ENCODE measurements around the gene ANKRD34A.

Gene ANKRD34A

DNA sequence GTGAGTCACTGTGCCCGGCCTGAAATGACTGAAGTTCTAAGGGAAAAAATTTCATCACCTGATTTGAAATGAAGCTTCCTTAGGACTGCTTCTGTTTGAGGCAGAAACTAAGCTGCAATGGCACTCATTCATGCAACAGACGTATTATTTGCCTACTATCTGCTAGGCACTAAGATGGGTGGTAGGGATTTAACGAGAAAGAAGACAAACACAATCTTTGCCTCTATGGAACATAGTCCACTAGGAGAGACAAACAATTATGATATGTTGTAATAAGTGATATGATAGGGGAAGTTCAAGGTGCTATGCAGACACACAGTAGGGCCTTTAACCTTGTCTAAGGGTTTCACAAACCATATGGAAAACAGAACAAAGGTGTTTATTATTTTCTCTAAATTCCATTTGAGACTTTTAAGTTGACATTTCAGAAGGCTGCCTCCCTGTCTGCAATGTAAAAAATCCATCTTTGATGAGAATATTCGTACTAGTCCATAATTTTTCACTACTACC lies 17.8 kb downstream of the ANKRD34A start:
- no peaks in the 10 kb centered on the region for H3K4me1 ChIP-seq (ENCODE audit: insufficient read depth, poor library complexity, severe bottlenecking)
- H3K4me3 ChIP-seq (ENCODE audit: severe bottlenecking) = no peak overlapping the region
- no peaks in the 10 kb centered on the region for H3K27me3 ChIP-seq (ENCODE audit: insufficient read depth, poor library complexity, severe bottlenecking)
- H3K9me3 ChIP-seq (ENCODE audit: severe bottlenecking) = no peaks in the 10 kb centered on the region
- TF ChIP-seq CTCF (IDR thresholded peaks at IDR 0.05; ENCODE audit: poor library complexity, severe bottlenecking) = no peak
- H3K36me3 ChIP-seq (ENCODE audit: low read depth) = peaks cover 27% of the 10 kb centered on the region
- no peak for DNase-seq (ENCODE audit: low spot score)
- no peak for ATAC-seq (ENCODE audit: low read depth)
- no peak overlapping the region for H3K27ac ChIP-seq (ENCODE audit: poor library complexity, severe bottlenecking)

- Histone ChIP-seq H3K36me3 (ENCODE audit: low read depth) (peaks cover 28% of the 10 kb centered on the region), H3K9me3 (ENCODE audit: severe bottlenecking) (no peaks in the 10 kb centered on the region), H3K4me1 (ENCODE audit: insufficient read depth, poor library complexity, severe bottlenecking) (no peaks in the 10 kb centered on the region), H3K27me3 (ENCODE audit: insufficient read depth, poor library complexity, severe bottlenecking) (no peaks in the 10 kb centered on the region), H3K27ac (ENCODE audit: poor library complexity, severe bottlenecking) (no peak overlapping the region), H3K4me3 (ENCODE audit: severe bottlenecking) (no peak overlapping the region)
- no peak for TF ChIP-seq CTCF (IDR thresholded peaks at IDR 0.05; ENCODE audit: poor library complexity, severe bottlenecking)
- ATAC-seq (ENCODE audit: low read depth) = no peak
- no peak for DNase-seq (ENCODE audit: low spot score)
Measured at GRCh38 chr1:145944532-145944931, 19.8 kb downstream of the ANKRD34A start.

DNA sequence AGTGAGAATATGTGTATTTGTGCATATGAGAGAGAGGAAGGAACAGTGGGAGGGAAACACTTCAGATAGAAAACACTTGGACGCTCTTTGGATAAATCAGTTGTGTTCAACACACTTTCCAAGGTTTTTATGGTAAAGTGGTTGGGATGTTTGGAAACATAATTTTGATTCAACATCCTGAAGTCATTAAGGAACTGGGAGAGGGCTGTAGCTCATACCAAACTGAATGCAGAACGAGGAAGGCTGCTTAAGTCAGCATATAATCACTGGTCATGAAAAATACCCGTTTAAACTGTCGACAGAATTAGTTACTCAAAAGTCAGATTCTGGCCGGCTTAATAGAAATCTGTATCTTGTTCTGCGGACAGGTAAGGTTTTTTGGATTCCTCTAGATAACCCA lies 21.5 kb downstream of the ANKRD34A start:
- ATAC-seq (ENCODE audit: low read depth) = no peak
- H3K27ac ChIP-seq (ENCODE audit: poor library complexity, severe bottlenecking) = no peak overlapping the region

DNA sequence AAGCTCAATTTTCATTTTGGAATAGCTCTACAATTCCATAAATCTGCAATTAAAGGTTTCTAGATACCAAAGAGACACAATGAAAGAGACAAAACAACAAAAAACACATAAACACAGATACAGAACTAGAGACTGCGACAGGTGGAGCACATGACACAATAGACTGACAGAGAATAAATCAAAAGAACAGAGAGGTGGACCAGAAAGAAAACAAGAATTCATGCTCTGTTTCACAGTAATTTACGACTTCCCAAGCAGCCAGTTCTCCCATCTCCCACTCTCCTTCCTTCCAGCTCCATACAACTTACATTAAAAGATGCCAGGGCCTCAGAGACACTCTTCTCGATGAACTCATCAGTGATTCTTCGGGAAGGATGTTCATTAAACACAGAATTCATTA lies 22.0 kb downstream of the ANKRD34A start:
- no peaks in the 10 kb centered on the region for H3K27me3 ChIP-seq (ENCODE audit: insufficient read depth, poor library complexity, severe bottlenecking)
- H3K4me3 ChIP-seq (ENCODE audit: severe bottlenecking) = no peak overlapping the region
- DNase-seq (ENCODE audit: low spot score) (no peak), ATAC-seq (ENCODE audit: low read depth) (no peak)
- H3K4me1 ChIP-seq (ENCODE audit: insufficient read depth, poor library complexity, severe bottlenecking) = no peaks in the 10 kb centered on the region
- peaks cover 28% of the 10 kb centered on the region for H3K36me3 ChIP-seq (ENCODE audit: low read depth)
- H3K9me3 ChIP-seq (ENCODE audit: severe bottlenecking) = no peaks in the 10 kb centered on the region
- no peak for TF ChIP-seq CTCF (IDR thresholded peaks at IDR 0.05; ENCODE audit: poor library complexity, severe bottlenecking)
- H3K27ac ChIP-seq (ENCODE audit: poor library complexity, severe bottlenecking) = no peak overlapping the region

More for the DNA sequence above, 21.5 kb downstream of the ANKRD34A start:
- Histone ChIP-seq H3K36me3 (ENCODE audit: low read depth) (peaks cover 28% of the 10 kb centered on the region), H3K9me3 (ENCODE audit: severe bottlenecking) (no peaks in the 10 kb centered on the region), H3K4me1 (ENCODE audit: insufficient read depth, poor library complexity, severe bottlenecking) (no peaks in the 10 kb centered on the region), H3K27me3 (ENCODE audit: insufficient read depth, poor library complexity, severe bottlenecking) (no peaks in the 10 kb centered on the region), H3K4me3 (ENCODE audit: severe bottlenecking) (no peak overlapping the region)
- no peak for DNase-seq (ENCODE audit: low spot score)
- no peak for TF ChIP-seq CTCF (IDR thresholded peaks at IDR 0.05; ENCODE audit: poor library complexity, severe bottlenecking)

DNA sequence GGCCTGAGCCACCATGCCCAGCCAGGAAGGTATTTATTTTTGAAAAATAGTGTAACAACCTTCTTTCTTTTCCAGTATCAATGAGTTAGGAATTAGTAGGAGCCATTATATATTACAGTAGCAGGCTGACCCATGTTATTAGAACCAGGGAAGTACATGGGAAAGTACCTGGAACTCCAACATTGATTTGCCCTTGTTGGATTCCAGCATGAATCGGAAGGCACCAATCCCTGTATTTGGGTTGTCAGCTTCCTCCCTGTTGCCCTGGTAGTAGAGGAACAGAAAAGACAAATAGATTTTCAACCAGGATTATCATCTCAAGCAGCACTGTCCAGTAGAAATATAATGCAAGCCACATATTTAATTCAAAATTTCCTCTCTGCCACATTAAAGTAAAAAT lies 26.9 kb downstream of the ANKRD34A start:
- ATAC-seq (ENCODE audit: low read depth) (no peak), DNase-seq (ENCODE audit: low spot score) (no peak)
- TF ChIP-seq CTCF (IDR thresholded peaks at IDR 0.05; ENCODE audit: poor library complexity, severe bottlenecking) = no peak
- H3K4me1 ChIP-seq (ENCODE audit: insufficient read depth, poor library complexity, severe bottlenecking) = no peaks in the 10 kb centered on the region
- H3K27ac ChIP-seq (ENCODE audit: poor library complexity, severe bottlenecking) = no peak overlapping the region
- peaks cover 23% of the 10 kb centered on the region for H3K36me3 ChIP-seq (ENCODE audit: low read depth)
- H3K9me3 ChIP-seq (ENCODE audit: severe bottlenecking) = no peaks in the 10 kb centered on the region
- H3K27me3 ChIP-seq (ENCODE audit: insufficient read depth, poor library complexity, severe bottlenecking) = no peaks in the 10 kb centered on the region
- no peak overlapping the region for H3K4me3 ChIP-seq (ENCODE audit: severe bottlenecking)
